NCI-H460 (cell line): ENCODE measurements around the gene ABI2. TPM values are rescaled to one million over a fixed set of nuclear protein-coding genes. Genes with fewer than 3 reads are reported as not detected.
"Not testable (repeated sequence)": the region's sequence is repeated elsewhere in the genome, so short reads cannot be mapped to it uniquely, and the experiment has no call there.

Experiments used
- DNase-seq: peaks from one replicate; pipeline ENCODE4 v3.0.0-alpha.2; 2016; ENCODE audit warnings: low read depth; ENCODE audit errors: extremely low read depth
- polyA plus RNA-seq: library from polyadenylated mRNA; depleted of rRNA; stranded (reverse); fragments of >200 nt; gene quantifications from 2 replicates; pipeline ENCODE4 v1.2.3, GENCODE V29; 2014; cell fraction: nucleus; rRNA removed
- total RNA-seq: library from RNA; depleted of rRNA; stranded (reverse); fragments of >200 nt; shearing (Covaris generic); gene quantifications from 2 replicates; pipeline ENCODE4 v1.2.3, GENCODE V29; 2014; rRNA removed

The ABI2 gene
- 50.5 and 52.6 TPM in 2 replicates for total RNA-seq
- polyA plus RNA-seq: 33.2 and 35.9 TPM in 2 replicates

DNA sequence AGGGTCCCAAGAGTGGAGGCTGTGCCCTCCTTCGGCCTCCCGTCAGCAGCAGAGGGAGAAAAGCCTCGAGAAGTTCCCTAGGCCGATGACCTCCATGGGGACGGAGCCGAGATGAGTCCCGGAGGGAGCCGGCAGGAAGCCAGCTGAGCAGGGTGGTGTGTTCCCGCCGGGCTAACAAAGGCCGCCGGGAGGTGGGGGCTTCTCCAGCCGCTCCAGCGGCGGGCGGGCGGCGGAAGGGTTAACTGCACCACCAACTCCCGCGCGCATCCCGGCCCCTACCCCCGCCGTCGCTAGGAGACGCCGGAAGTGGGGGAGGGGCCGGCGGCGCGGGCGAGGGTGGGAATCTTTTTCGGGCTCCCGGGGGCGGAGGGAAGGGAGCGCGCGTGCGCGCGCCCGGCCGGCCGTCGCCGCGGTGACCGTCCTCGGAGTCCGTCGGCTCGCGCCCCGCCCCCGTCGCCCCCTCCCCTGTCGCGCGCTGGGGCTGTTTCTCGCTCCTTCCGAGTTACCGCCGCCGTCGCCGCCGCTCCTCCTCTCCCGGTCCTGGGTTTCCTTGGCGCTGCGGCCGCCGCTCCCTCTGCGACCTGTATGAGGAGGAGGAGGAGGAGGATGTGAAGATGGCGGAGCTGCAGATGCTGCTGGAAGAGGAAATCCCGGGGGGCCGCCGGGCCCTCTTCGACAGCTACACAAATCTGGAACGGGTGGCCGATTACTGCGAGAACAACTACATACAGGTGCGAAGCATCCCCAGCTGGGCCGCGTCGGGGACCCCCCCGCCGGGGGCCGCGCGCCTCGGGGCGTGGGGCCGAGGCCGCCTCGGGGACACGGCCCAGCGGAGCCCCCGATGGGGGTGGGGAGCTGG is at the start of gene ABI2:
ABI2 (plus strand) TSS at position 494 of the 859 bp plus-strand sequence; CDS start at position 615, 121 bp downstream.
- DNase-seq: peak; percentile 72

DNA sequence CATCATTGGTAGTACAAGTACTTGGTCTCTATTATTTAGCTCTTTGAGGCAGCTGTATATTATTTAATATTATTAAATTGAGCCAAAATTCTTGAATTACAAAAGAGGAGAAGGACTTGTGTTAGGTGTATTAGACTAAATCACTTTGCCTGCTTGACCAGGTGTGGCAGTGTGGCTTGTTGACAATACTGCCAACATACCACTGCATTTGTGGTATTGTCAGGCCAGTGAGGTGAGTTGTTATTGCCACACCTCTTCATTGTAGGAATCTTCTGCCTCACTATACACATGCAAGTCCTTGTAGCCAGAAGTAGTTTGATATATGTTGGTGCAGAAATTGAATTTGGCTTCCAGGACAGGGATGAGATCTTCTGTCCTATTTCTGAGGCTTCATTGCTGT is 48.9 kb upstream of the ABI2 start:
- DNase-seq: no peak

DNA sequence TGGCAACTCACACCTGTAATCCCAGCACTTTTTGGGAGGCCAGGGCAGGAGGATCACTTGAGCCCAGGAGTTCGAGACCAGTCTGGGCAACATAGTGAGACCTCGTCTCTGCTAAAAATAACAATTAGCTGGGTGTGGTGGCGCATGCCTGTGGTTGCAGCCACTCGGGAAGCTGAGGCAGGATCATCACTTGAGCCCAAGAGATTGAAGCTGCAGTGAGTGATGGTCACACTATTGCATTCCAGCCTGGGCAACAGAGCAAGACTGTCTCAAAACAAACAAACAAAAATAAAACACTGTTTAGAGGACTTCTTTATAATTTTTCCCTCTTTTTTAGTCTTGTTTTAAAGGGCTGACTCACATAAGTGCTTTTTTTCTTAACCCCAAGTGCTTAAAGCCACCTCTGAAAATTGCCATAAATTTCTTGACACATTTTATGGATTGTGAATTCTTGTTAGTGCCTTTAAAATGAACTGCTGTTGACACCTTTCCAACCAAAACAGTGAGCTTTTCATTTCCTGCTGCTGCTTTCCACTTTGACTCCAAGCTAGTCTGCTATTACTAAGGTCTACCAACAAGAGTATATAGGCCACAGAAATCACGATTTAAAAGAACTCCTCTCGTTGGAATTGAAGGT is 47.6 kb upstream of the ABI2 start:
- no peak for DNase-seq

DNA sequence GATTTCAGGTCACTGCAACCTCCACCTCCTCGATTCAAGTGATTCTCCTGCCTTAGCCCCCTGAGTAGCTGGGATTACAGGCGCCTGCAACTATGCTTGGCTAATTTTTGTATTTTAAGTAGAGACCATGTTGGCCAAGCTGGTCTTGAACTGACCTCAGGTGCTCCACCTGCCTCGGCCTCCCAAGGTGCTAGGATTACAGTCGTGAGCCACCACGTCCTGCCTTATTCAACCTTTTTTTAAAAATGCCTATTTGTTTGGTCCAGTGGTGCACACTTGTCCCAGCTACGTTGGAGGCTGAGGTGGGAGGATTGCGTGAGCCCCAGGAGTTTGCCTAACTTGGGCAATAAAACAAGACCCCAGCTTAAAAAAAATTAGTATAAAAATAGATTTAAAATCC is 46.1 kb upstream of the ABI2 start:
- no peak for DNase-seq

DNA sequence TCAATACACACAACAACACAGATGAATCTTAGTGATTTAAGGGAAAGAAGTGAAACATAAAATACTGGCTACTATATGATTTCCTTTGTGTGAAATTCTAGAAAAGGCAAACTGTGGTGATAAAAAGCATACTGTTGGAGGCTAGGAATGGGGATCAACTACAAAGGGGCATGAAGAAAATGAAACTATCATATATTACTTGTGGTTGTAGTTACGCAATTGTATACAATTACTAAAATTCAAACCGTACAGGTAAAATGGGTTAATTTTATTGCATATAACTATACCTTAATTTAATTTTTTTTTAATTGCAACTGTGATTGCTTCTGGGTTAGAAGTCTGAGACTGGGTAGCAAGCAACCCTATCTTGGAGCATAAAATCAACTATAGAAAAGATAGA is 41.7 kb upstream of the ABI2 start:
- no peak for DNase-seq

DNA sequence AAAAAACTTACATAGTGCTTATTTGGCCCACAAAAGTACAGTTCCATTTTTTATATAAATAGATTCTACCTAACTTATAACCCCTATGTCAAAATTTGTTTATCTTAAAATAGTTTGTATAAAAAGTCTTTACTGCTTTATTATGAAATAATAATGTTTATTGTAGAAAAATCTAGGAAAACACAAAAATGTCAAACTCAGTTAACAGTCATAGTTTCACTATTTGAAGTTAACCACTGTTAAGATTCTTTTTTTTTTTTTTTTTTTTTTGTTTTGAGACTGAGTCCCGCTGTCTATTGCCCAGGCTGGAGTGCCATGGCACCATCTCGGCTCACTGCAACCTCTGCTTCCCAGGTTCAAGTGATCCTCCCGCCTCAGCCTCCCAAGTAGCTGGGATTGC is 26.5 kb upstream of the ABI2 start:
- no peak for DNase-seq

DNA sequence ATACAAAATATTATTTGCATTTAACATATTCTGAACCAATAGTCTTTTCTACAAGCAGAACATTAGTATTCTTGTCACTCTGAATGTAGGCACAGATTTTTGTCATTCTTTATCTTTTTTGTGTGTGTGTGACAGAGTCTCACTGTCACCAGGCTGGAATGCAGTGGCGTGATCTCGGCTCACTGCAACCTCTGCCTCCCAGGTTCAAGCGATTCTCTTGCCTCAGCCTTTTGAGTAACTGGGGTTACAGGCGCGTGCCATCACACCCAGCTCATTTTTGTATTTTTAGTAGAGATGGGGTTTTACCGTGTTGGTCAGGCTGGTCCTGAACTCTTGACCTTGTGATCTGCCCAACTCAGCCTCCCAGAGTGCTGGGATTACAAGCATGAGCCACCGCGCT is 25.6 kb upstream of the ABI2 start:
- not testable (repeated sequence) for DNase-seq

DNA sequence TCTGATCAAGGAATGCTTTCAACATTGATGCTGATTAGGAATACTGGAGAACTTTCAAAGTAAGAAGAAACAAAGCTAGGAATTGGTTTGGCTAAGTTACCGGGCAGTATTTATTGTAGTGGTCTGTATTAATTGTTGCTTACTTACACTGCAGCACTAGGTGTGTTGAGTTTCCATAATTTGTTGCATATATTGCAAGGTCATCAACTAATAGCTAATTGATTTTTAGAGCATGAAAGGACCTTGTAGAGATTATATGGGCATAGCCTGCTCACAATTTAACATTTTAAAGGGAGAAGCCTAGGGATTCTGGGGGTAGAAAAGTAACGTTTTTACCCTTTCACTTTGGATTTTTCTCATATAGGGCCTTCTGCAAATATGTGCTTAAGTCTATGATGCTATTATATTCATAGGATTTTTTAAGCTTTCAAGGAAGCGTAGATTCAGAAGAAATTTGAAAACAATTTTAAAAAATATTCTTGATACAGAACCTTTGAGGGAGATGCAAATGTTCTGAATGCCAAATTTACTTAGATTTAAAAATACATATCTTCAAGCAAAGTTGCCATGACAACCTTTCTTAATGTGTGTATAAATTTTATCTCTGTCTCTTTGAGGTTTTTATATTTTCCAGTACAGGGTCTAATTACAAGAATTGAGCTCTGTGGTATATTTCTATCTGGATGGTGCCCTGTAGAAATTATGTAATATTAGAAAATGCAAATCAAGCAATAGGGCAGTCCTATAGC is 17.3 kb upstream of the ABI2 start:
- DNase-seq: no peak

DNA sequence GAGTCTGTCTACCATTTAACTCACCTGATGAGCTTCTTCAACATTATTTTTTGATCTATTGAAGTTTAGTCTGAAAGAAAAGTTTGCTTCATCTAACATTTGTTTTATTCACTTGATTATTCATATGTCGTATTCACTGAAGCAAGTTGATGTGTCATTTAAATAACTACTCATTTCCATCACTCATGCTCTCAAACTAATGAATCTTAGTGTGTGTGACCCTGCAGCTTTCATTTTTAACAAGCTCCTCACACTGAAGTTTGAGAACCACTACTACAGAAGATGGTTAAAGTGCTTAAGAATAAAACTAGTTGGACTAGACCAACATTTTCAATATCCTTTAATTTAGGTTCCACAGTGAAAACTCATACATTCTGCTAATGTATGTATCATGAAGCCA is 1.8 kb upstream of the ABI2 start:
- DNase-seq: no peak

DNA sequence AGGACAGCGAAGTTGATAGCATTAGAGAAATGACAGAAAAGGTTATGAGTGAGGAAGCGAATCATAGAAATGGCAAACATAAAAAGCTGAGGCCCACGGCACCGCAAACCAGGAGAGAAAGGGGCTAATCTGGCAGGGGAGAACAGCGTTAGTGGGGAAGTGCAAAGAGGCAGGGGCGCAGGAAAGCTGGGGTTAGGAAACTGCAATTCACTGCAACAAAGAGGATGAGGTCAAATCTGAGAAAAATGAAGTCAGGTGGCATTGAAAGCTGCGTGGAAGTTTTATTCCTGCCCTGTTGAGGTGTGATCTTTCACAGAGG is 653 bp upstream of the ABI2 start:
- peak; percentile 13 for DNase-seq

DNA sequence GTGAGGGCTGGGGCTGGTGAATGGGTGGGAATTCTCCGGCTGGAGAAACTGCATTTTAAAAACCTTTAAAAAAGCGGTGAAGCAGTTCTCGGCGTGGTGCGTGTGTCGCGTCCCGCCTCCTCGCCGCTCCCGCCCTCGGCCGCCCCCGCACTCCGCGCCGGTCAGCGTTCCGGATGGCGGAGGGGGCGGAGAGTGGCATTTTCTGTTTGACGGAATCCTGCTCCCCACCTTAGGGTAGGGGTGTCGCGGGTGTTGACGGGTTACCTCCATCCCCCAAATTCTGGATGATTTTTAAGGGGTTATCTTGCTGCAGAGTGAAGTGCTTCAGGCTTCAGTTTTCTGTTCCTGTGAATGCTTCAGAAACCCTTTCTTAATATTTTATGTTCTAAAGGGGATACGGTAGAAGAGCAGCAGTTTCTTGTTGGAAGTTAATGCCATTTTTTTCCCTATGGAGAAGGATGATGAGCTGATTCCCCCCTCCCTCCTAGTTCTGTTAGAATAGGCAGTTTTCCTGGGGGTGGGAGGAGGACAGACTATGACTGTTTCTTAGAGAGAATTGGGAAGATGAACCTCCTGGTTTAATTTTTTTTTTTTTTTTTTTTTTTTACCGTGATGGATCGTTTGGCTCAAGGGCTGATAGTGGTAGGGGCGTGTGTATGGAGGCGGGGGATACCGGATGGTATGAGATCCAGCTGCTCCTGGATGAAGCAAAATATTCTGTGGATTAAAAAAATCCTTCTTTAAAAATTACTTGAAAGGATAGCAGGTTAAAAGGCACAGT is 756 bp downstream of the ABI2 start:
- peak; percentile 26 for DNase-seq

DNA sequence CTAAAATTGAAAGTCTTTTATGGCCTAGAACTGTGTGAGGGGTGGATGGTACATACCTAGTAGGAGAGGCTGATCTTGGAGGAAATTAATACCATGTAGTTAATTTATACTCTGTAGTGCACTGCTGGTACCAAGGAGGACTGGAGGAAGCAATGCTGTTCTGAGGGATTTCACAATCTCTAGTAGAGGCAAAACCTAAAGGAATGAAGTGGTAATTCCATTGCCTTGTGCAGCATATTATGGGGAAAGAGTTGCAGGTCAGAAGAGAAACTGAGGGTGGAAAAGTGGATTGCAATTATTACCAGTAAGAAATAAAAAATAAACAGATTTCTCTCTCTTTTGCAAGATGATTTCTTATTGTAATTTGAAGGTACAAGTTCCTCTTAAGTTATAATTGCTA is 2.2 kb downstream of the ABI2 start:
- no peak for DNase-seq

DNA sequence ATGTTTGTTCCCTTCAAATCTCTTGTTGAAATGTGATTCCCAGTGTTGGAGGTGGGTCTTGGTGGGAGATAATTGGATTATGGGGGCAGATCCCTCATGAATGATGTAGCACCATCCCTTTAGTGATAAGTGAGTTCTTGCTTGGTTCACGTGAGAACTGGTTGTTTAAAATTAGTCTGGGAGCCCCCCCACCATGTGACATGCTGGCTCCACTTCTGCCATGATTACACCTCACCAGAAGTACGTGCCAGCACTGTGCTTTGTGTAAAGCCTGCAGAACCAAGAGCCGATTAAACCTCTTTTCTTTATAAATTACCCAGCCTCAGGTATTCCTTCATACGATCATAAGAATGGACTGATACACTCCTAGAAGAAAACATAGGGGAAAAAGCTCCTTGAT is 10.1 kb downstream of the ABI2 start:
- DNase-seq: no peak

DNA sequence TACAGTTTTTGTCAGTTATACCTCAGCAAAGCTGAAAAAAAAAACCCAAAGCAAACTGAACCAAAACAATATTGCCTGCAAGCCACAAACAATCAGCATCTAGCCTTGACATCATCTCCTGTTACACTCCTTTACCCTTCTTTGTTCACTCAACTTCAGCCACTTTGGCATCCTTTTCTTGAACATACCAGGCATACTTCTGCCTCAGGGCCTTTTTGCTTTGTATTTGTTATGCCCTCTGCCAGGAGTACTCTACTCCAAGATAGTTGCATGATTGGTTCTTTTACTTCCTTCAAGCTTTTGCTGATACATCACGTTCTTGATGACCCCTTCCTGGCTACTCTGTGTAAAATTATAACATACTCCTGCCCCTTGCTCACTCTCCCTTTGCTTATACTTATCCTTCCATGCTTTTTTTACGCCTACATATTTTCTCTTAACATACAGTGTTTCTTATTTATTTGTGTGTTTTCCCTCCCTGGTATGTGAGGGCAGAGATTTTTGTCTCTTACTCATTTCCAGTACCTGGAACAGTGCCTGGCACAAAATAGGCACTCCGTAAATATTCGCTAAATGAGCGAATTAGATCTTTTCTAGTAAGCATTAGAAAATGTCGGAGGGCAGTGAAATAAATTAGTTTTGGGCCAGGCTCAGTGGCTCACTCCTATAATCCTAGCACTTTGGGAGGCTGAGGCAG is 12.7 kb downstream of the ABI2 start:
- peak; percentile 63 for DNase-seq

DNA sequence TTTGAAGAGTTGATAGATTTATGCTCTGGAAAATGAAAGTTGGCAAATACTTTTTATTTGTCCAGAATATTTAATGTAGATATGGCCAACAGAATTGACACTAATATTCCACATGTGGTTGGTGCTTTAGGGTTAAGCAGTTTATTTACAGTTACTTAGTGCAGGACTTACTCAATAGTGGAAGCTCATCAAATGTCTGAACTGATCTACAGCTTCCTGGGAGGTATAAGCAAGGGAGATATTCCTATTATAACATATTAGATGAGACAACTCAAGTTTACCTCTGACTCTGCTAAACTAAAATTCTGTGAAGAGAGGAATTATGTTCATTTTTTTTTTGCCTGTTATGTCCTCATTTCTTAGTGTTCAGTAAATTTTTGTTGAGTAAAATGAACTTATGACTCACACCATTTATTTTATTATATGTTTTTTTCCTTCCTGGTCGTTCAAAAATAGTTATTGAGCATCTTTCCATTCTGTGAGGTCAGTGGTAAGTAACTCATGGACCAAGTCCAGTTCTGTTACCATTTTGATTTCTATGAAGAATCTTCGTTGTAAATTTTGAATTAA is 13.6 kb downstream of the ABI2 start:
- DNase-seq: no peak

DNA sequence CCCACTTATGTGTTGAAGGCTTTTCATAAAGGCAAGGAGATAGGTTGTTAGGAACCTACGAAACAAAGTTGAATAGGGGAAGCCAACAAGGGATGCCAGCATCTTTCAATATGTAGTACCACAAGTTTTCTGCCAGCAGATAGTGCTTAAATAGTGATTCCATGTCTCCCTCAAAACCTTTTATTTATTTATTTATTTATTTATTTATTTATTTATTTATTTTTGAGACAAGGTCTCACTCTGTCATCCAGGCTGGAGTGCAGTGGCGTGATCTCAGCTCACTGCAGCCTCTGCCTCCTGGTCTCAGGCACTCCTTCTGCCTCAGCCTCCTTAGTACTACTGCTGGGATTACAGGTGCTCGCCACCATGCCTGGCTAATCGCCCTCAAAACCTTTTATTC is 14.2 kb downstream of the ABI2 start:
- not testable (repeated sequence) for DNase-seq

DNA sequence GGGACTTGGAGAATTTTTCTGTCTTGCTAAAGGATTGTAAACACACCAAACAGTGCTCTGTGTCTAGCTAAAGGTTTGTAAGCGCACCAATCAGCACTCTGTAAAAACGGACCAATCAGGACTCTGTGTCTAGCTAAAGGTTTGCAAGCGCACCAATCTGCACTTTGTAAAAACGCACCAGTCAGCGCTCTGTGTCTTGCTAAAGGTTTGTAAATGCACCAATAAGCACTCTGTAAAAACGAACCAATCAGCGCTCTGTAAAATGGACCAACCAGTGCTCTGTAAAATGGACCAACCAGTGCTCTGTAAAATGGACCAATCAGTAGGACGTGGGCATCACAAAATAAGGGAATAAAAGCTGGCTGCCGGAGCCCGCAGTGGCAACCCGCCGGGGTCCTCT is 16.5 kb downstream of the ABI2 start:
- no peak for DNase-seq

DNA sequence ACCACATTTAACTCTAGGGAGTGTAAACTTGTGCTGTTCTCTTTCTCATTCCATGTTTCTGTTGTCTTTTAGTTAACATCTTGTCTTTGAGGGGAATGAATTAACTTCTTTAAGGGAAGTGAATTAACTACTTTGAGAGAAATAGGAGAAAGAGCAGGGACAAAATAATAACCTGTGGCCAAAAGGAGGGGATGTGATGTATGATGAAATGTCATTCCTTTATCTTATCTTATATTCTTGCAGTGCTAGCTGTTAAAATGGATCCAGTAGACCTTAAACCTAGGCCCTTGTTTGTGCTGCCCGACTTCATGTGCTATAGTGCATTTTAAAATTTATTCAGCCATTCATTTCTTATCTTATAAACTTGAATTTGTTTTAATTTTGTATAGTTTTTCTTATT is 18.4 kb downstream of the ABI2 start:
- DNase-seq: no peak

DNA sequence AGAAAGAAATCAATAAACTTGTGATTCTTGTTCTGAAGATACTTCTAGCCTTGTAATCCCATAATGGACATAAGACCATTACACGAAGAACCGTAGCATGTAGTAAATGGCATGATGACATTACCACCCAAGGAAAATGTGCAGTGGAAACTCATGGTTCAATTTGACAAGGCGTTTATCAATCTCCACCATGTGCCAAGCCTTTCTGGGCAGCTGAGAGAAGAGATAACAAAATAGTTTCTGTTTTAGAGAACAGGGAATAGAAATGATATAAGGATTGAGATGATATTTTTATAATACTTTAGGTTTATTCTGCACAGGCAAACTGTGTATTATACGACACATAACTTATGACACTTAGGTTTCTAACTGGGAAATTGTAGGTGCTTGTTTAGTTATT is 19.2 kb downstream of the ABI2 start:
- DNase-seq: no peak
